Smooth muscle cell (in vitro differentiated cells): ENCODE data around the gene RSU1. TPM values are rescaled to one million over a fixed set of nuclear protein-coding genes. Genes with fewer than 3 reads are reported as not detected.

Experiments used
- DNase-seq: peaks from one replicate; lab custom pipeline; 2025; ENCODE audit not compliant: unreplicated experiment; lab: John Stamatoyannopoulos, UW
- H2AFZ ChIP-seq: fragments of 200-600 bp; sonication (generic); 2 replicates; pipeline ENCODE4 v1.6.0; 2016; ENCODE audit warnings: antibody characterized with exemption, low read depth, mild to moderate bottlenecking
- H3F3A ChIP-seq: fragments of 200-600 bp; sonication (generic); 2 replicates; pipeline ENCODE4 v1.6.0; 2017; ENCODE audit warnings: antibody characterized with exemption, low read depth
- H3K27ac ChIP-seq: fragments of 200-600 bp; sonication (generic); 2 replicates; pipeline ENCODE4 v1.5.1; 2016; ENCODE audit warnings: low read depth, mild to moderate bottlenecking
- H3K27me3 ChIP-seq: fragments of 200-600 bp; sonication (generic); 2 replicates; pipeline ENCODE4 v1.6.1; 2016; ENCODE audit warnings: low read depth, mild to moderate bottlenecking
- H3K36me3 ChIP-seq: fragments of 200-600 bp; sonication (generic); 2 replicates; pipeline ENCODE4 v1.5.1; 2016; ENCODE audit warnings: low read depth
- H3K4me1 ChIP-seq: fragments of 200-600 bp; sonication (generic); 2 replicates; pipeline ENCODE4 v1.5.1; 2016; ENCODE audit warnings: low read depth
- H3K4me2 ChIP-seq: fragments of 200-600 bp; sonication (generic); 2 replicates; pipeline ENCODE4 v1.6.0; 2016; ENCODE audit warnings: mild to moderate bottlenecking
- H3K4me3 ChIP-seq: fragments of 200-600 bp; sonication (generic); 2 replicates; pipeline ENCODE4 v1.5.1; 2016; ENCODE audit warnings: mild to moderate bottlenecking
- H3K79me2 ChIP-seq: fragments of 200-600 bp; sonication (generic); 2 replicates; pipeline ENCODE4 v1.6.0; 2016; ENCODE audit warnings: low read depth, mild to moderate bottlenecking
- H3K9ac ChIP-seq: fragments of 200-600 bp; sonication (generic); 2 replicates; pipeline ENCODE4 v1.6.0; 2016; ENCODE audit warnings: low read depth
- H3K9me3 ChIP-seq: fragments of 200-600 bp; sonication (generic); replicated peaks from 2 replicates; pipeline ENCODE4 v1.5.1; 2016; ENCODE audit warnings: low read depth
- H4K20me1 ChIP-seq: fragments of 200-600 bp; sonication (generic); 2 replicates; pipeline ENCODE4 v1.6.0; 2016; ENCODE audit warnings: low read depth
- WGBS: methylation state at CpG from one replicate; pipeline ENCODE4 v1.1.7; 2016; ENCODE audit warnings: low lambda C conversion rate; 5-methylcytosine and 5-hydroxymethylcytosine counted together
- polyA plus RNA-seq: library from polyadenylated mRNA; unstranded; fragments of >200 nt; fragmentation: Nextera tagmentation; extraction: Ambion mirVana; gene quantifications from 2 replicates; pipeline ENCODE4 v1.2.1, GENCODE V29; 2016
- total RNA-seq: library from RNA; depleted of rRNA; stranded (reverse); fragments of >200 nt; gene quantifications from 2 replicates; pipeline ENCODE4 v1.2.3, GENCODE V29; 2014
- TF ChIP-seq, protein P1 (sequence below): fragments of 200-600 bp; sonication (generic); IDR thresholded peaks from 2 replicates; pipeline ENCODE4 v1.5.1; 2017; ENCODE audit warnings: borderline replicate concordance, mild to moderate bottlenecking, antibody characterized with exemption; ENCODE audit not compliant: insufficient read depth, poor library complexity, severe bottlenecking

The RSU1 gene
- total and polyA plus RNA-seq, 2 experiments from 2014 or later: 110 to 128 TPM

DNA sequence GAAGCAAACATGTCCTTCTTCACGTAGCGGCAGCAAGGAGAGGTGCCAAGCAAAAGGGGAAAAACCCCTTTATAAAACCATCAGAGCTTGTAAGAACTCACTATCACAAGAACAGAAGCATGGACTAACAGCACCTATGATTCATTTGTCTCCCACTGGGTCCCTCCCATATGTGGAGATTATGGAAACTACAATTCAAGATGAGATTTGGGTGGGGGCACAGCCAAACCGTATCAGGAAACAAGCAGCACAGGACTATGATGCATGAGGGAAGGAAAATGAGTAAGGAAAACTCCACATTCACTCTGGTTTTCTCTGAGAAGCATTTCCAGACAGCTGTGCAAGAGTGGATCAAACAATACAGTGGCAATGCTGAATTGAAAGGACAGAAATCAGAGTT is 81.6 kb downstream of the RSU1 start:
- H4K20me1 ChIP-seq: peaks cover 12% of the 10 kb centered on the region
- H3K4me2 ChIP-seq: no peak overlapping the region
- H3K9me3 ChIP-seq: no peaks in the 10 kb centered on the region
- H3K27ac ChIP-seq: no peak overlapping the region
- no peaks in the 10 kb centered on the region for H3K4me1 ChIP-seq
- H2AFZ ChIP-seq: no peak overlapping the region
- no peak for DNase-seq
- H3K4me3 ChIP-seq: no peak overlapping the region
- 93% methylated on average over 3 of the region's 3 CpGs for WGBS
- peaks cover 17% of the 10 kb centered on the region for H3K36me3 ChIP-seq
- no peaks in the 10 kb centered on the region for H3K27me3 ChIP-seq
- TF ChIP-seq, protein P1, sequence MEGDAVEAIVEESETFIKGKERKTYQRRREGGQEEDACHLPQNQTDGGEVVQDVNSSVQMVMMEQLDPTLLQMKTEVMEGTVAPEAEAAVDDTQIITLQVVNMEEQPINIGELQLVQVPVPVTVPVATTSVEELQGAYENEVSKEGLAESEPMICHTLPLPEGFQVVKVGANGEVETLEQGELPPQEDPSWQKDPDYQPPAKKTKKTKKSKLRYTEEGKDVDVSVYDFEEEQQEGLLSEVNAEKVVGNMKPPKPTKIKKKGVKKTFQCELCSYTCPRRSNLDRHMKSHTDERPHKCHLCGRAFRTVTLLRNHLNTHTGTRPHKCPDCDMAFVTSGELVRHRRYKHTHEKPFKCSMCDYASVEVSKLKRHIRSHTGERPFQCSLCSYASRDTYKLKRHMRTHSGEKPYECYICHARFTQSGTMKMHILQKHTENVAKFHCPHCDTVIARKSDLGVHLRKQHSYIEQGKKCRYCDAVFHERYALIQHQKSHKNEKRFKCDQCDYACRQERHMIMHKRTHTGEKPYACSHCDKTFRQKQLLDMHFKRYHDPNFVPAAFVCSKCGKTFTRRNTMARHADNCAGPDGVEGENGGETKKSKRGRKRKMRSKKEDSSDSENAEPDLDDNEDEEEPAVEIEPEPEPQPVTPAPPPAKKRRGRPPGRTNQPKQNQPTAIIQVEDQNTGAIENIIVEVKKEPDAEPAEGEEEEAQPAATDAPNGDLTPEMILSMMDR: no peak
- no peaks in the 10 kb centered on the region for H3K79me2 ChIP-seq
- H3K9ac ChIP-seq: no peak overlapping the region
- no peaks in the 10 kb centered on the region for H3F3A ChIP-seq

DNA sequence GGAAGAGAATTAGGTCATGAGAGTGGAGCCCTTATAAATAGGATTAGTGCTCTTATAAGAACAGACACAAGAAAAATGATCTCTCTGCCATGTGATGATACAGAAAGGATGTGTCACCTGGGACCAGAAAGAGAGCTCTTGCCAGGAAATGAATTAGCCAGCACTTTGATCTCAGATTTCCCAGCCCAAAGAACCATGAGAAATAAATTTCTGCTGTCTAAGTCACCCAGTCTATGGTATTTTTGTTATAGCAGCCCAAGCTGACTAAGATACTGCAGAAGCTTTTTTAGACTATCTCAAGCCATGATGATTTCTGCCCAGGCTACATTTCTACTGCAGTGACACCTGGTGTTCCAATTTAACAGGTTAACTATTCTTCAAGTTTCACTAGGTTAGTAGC is 84.8 kb downstream of the RSU1 start:
- no peak for DNase-seq
- H3K9me3 ChIP-seq: no peaks in the 10 kb centered on the region
- peaks cover 18% of the 10 kb centered on the region for H3K36me3 ChIP-seq

DNA sequence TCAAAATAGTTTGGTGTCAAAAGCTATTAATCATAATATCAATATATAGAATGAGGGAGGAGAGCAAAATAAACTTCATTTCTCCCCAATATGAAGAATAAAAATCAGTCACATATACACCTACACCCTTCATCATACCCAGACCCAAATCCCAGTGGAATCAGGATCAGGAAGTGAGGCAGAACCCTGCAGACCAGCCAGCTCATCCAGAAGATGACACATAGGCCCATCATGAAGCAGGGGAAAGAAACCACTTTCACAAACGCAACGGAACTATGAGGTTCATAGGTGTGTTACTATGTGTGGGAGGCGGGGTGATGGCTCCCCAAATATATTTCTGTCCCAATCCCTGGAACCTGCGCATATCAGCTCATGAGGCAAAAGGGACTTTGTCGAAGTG is 89.0 kb downstream of the RSU1 start:
- no peaks in the 10 kb centered on the region for H3K4me1 ChIP-seq
- H3K9me3 ChIP-seq: no peaks in the 10 kb centered on the region
- H3K27me3 ChIP-seq: no peaks in the 10 kb centered on the region
- TF ChIP-seq, protein P1: no peak
- peaks cover 7% of the 10 kb centered on the region for H3K36me3 ChIP-seq
- H2AFZ ChIP-seq: no peak overlapping the region
- H3K4me3 ChIP-seq: no peak overlapping the region
- no peak for DNase-seq
- WGBS: over 99% methylated on average over 5 of the region's 5 CpGs
- H3K79me2 ChIP-seq: no peaks in the 10 kb centered on the region
- no peaks in the 10 kb centered on the region for H3F3A ChIP-seq
- H4K20me1 ChIP-seq: no peaks in the 10 kb centered on the region
- no peak overlapping the region for H3K27ac ChIP-seq
- H3K9ac ChIP-seq: no peak overlapping the region
- no peak overlapping the region for H3K4me2 ChIP-seq

More for the DNA sequence above, 84.8 kb downstream of the RSU1 start:
- Histone ChIP-seq H2AFZ (no peak overlapping the region), H4K20me1 (peaks cover 12% of the 10 kb centered on the region), H3K4me1 (no peaks in the 10 kb centered on the region), H3F3A (no peaks in the 10 kb centered on the region), H3K27me3 (no peaks in the 10 kb centered on the region), H3K4me2 (no peak overlapping the region), H3K79me2 (no peaks in the 10 kb centered on the region), H3K27ac (no peak overlapping the region), H3K4me3 (no peak overlapping the region), H3K9ac (no peak overlapping the region)
- TF ChIP-seq, protein P1: no peak

DNA sequence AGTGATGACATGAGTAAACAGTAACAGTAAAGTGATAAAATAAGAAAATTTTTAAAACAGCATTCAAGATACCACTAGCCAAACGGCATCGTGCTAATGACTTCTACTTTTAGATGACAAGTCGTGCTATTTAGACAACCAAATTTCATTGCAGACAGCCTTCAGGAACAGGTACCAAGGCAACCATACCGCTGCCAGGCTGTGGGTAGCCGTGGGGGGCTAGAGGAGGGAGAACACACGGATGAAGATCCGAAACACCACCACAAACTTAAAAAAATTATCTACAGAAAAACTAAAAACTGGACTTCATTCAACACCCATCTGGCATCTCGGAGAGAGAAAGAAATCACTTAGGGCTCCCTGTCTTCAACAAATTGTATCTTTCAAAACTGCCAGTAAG is 89.6 kb downstream of the RSU1 start:
- Histone ChIP-seq H3K27ac (no peak overlapping the region), H2AFZ (no peak overlapping the region), H3K4me1 (no peaks in the 10 kb centered on the region), H3F3A (no peaks in the 10 kb centered on the region), H3K4me2 (no peak overlapping the region), H3K4me3 (no peak overlapping the region), H3K9me3 (no peaks in the 10 kb centered on the region), H3K36me3 (peaks cover 7% of the 10 kb centered on the region), H4K20me1 (no peaks in the 10 kb centered on the region), H3K27me3 (no peaks in the 10 kb centered on the region), H3K9ac (no peak overlapping the region), H3K79me2 (no peaks in the 10 kb centered on the region)
- DNase-seq: no peak
- WGBS: 97% methylated on average over 8 of the region's 8 CpGs
- TF ChIP-seq, protein P1: no peak
